Limb (tissue), 2 donors: ENCODE results near the gene GRID1.
A peak's percentile ranks its signal among the peaks of the same experiment; 100 is the strongest.
"Not testable (repeated sequence)": the region's sequence is repeated elsewhere in the genome, so short reads cannot be mapped to it uniquely, and the experiment has no call there.

ENCODE experiments used
- DNase-seq, 2 donors: peaks; one replicate each; pipeline ENCODE4 v3.0.0-alpha.2; 2016; ENCODE audit errors: extremely low spot score in 2 of 2

The GRID1 gene

GRCh38 chr10:86391986-86392722 is 25.6 kb upstream of the GRID1 start:
- DNase-seq: no peak

- no peak for DNase-seq
Observed at GRCh38 chr10:86391236-86391840, 24.7 kb upstream of the GRID1 start.

GRCh38 chr10:86390337-86391120 is 23.9 kb upstream of the GRID1 start:
- no peak for DNase-seq

GRCh38 chr10:86389441-86390193 is 23.0 kb upstream of the GRID1 start:
- peak in 1 of 2 donors; percentile 66 for DNase-seq

GRCh38 chr10:86389109-86389440 is 22.5 kb upstream of the GRID1 start:
- DNase-seq: not testable (repeated sequence)

- no peak for DNase-seq
Observed at GRCh38 chr10:86388119-86388704, 21.6 kb upstream of the GRID1 start.

GRCh38 chr10:86387178-86387794 is 20.7 kb upstream of the GRID1 start:
- DNase-seq: no peak

- no peak for DNase-seq
Observed at GRCh38 chr10:86385806-86386205, 19.2 kb upstream of the GRID1 start.

GRCh38 chr10:86377797-86378146 is 11.2 kb upstream of the GRID1 start:
- no peak for DNase-seq

- DNase-seq: peak; percentile 50 to 90
Observed at GRCh38 chr10:86376852-86377796, 10.5 kb upstream of the GRID1 start.

- DNase-seq: peak in 1 of 2 donors; percentile 12
Observed at GRCh38 chr10:86376403-86376802, 9.8 kb upstream of the GRID1 start.

GRCh38 chr10:86375204-86375603 is 8.6 kb upstream of the GRID1 start:
- DNase-seq: peak in 1 of 2 donors; percentile 10

GRCh38 chr10:86374664-86375063 is 8.1 kb upstream of the GRID1 start:
- DNase-seq: peak in 1 of 2 donors; percentile 22

GRCh38 chr10:86373828-86374227 is 7.2 kb upstream of the GRID1 start:
- peak in 1 of 2 donors; percentile 16 for DNase-seq

- DNase-seq: no peak
Observed at GRCh38 chr10:86373251-86373650, 6.7 kb upstream of the GRID1 start.

- peak in 1 of 2 donors; percentile 18 for DNase-seq
Observed at GRCh38 chr10:86372784-86373239, 6.2 kb upstream of the GRID1 start.

GRCh38 chr10:86372119-86372783 is 5.7 kb upstream of the GRID1 start:
- peak in 1 of 2 donors; percentile 23 for DNase-seq

GRCh38 chr10:86371691-86372090 is 5.1 kb upstream of the GRID1 start:
- DNase-seq: no peak

GRCh38 chr10:86371116-86371515 is 4.5 kb upstream of the GRID1 start:
- DNase-seq: no peak
